CD4-positive, CD25-positive, alpha-beta regulatory T cell (primary cell): Measurements from ENCODE around the gene CORO1C. TPM values are rescaled to one million over a fixed set of nuclear protein-coding genes. Genes with fewer than 3 reads are reported as not detected.
"Not testable (repeated sequence)": the region's sequence is repeated elsewhere in the genome, so short reads cannot be mapped to it uniquely, and the experiment has no call there.

Source experiments
- ATAC-seq, 2 donors: fragments of 150-1000 bp; cut with Tn5 transposase; one replicate each; pipeline ENCODE4 v1.10.0; 2021; ENCODE audit warnings: low read depth in 2 of 2, moderate number of reproducible peaks in 2 of 2, moderate library complexity in 1 of 2
- DNase-seq, 3 donors: peaks; one replicate each; pipeline versions ENCODE4 v3.0.0 to v3.0.0-alpha.2; 2012 to 2022; ENCODE audit warnings: mixed read lengths in 1 of 3
- H3K27ac ChIP-seq: one replicate; pipeline ENCODE4 v1.7.0; 2013; ENCODE audit warnings: mild to moderate bottlenecking, low read length; ENCODE audit not compliant: insufficient read depth, poor library complexity, severe bottlenecking
- H3K27me3 ChIP-seq: one replicate; pipeline ENCODE4 v1.7.0; 2013; ENCODE audit warnings: low read length; ENCODE audit not compliant: control insufficient read depth, insufficient read depth
- H3K36me3 ChIP-seq: one replicate; pipeline ENCODE4 v1.7.0; 2013; ENCODE audit warnings: mild to moderate bottlenecking, low read length, moderate library complexity; ENCODE audit not compliant: control insufficient read depth, insufficient read depth
- H3K4me1 ChIP-seq: 2 replicates; pipeline ENCODE4 v1.7.0; 2013; ENCODE audit warnings: mild to moderate bottlenecking, low read length; ENCODE audit not compliant: insufficient read depth, control insufficient read depth, poor library complexity, severe bottlenecking
- H3K4me3 ChIP-seq: one replicate; pipeline ENCODE4 v1.7.0; 2013; ENCODE audit warnings: low read depth, mild to moderate bottlenecking, low read length, moderate library complexity
- H3K9me3 ChIP-seq, 2 experiments: 1 replicate in 1 of 2; 2 replicates in 1 of 2; pipeline ENCODE4 v1.7.0; 2013; ENCODE audit warnings: low read length in 2 of 2, mild to moderate bottlenecking in 1 of 2, moderate library complexity in 1 of 2; ENCODE audit not compliant: control insufficient read depth in 2 of 2
- H3K27ac Mint-ChIP-seq, 3 donors: one replicate each; pipeline ENCODE4 v1.8.0; 2020 to 2022; ENCODE audit warnings: mild to moderate bottlenecking in 3 of 3, mixed read lengths in 3 of 3, moderate library complexity in 2 of 3
- H3K27me3 Mint-ChIP-seq: one replicate; pipeline ENCODE4 v1.8.0; 2022; ENCODE audit warnings: mild to moderate bottlenecking, mixed read lengths
- H3K36me3 Mint-ChIP-seq: one replicate; pipeline ENCODE4 v1.8.0; 2020; ENCODE audit warnings: mixed read lengths
- H3K4me1 Mint-ChIP-seq, 4 donors: one replicate each; pipeline ENCODE4 v1.8.0; 2020 to 2022; ENCODE audit warnings: mixed read lengths in 4 of 4, mild to moderate bottlenecking in 1 of 4
- H3K4me3 Mint-ChIP-seq, 4 donors: one replicate each; pipeline ENCODE4 v1.8.0; 2020 to 2022; ENCODE audit warnings: mild to moderate bottlenecking in 4 of 4, mixed read lengths in 4 of 4, moderate library complexity in 3 of 4
- H3K9me3 Mint-ChIP-seq, 7 donors: one replicate each; pipeline ENCODE4 v1.8.0; 2020 to 2022; ENCODE audit warnings: mixed read lengths in 7 of 7, mild to moderate bottlenecking in 3 of 7, moderate library complexity in 2 of 7
- polyA plus RNA-seq, 4 donors: library from polyadenylated mRNA; unstranded; fragments of 300-500 nt; fragmentation: Illumina TruSeq; gene quantifications; one replicate each; pipeline ENCODE4 v1.2.3, GENCODE V29; 2021
- total RNA-seq: library from RNA; stranded (reverse); gene quantifications from one replicate; pipeline ENCODE4 v1.2.3, GENCODE V29; 2022

The CORO1C gene
- total and polyA plus RNA-seq, 5 donors from 2014 or later = 9.4 to 22.8 (median 21.2) TPM

GRCh38 chr12:108664338-108665258 lies 66.7 kb downstream of the CORO1C start:
- Mint-ChIP-seq H3K4me1 (peaks cover 6 to 18% (median 13%) of the 10 kb centered on the region in 4 donors), H3K36me3 (no peaks in the 10 kb centered on the region), H3K9me3 (no peaks in the 10 kb centered on the region), H3K27ac (peak overlapping the region; percentile 68 to 94 (median 78)), H3K4me3 (no peak overlapping the region), H3K27me3 (no peaks in the 10 kb centered on the region)
- DNase-seq (peak; percentile 67 to 94 (median 83)), ATAC-seq (peak; percentile 99)
- Histone ChIP-seq H3K9me3 (no peaks in the 10 kb centered on the region), H3K4me3 (peak overlapping the region; percentile 2), H3K27me3 (no peaks in the 10 kb centered on the region), H3K27ac (peak overlapping the region; percentile 58), H3K4me1 (peaks cover 11% of the 10 kb centered on the region), H3K36me3 (no peaks in the 10 kb centered on the region)

GRCh38 chr12:108663324-108664015 lies 67.8 kb downstream of the CORO1C start:
- Mint-ChIP-seq H3K4me3 (no peak overlapping the region), H3K4me1 (peaks cover 6 to 18% (median 13%) of the 10 kb centered on the region in 4 donors), H3K36me3 (no peaks in the 10 kb centered on the region), H3K9me3 (no peaks in the 10 kb centered on the region), H3K27ac (peak overlapping the region; percentile 19 to 79 (median 78)), H3K27me3 (no peaks in the 10 kb centered on the region)
- no peaks in the 10 kb centered on the region for H3K9me3 ChIP-seq
- H3K27me3 ChIP-seq = no peaks in the 10 kb centered on the region
- H3K4me1 ChIP-seq = peaks cover 11% of the 10 kb centered on the region
- no peak overlapping the region for H3K27ac ChIP-seq
- no peak overlapping the region for H3K4me3 ChIP-seq
- ATAC-seq (no peak), DNase-seq (no peak)
- H3K36me3 ChIP-seq = no peaks in the 10 kb centered on the region

GRCh38 chr12:108658115-108658514 lies 73.2 kb downstream of the CORO1C start:
- H3K27ac ChIP-seq, H3K9me3 Mint-ChIP-seq, ATAC-seq, H3K27me3 Mint-ChIP-seq, DNase-seq, H3K9me3 ChIP-seq, H3K4me3 Mint-ChIP-seq, H3K27me3 ChIP-seq, H3K36me3 ChIP-seq, H3K4me3 ChIP-seq, H3K36me3 Mint-ChIP-seq, H3K4me1 Mint-ChIP-seq, H3K4me1 ChIP-seq: not testable (repeated sequence)
- peak overlapping the region in 1 of 3 donors; percentile 45 for H3K27ac Mint-ChIP-seq

- ATAC-seq (no peak), DNase-seq (no peak)
- Mint-ChIP-seq H3K4me1 (peaks cover 0 to 9% (median 0%) of the 10 kb centered on the region in 4 donors), H3K36me3 (peaks cover 7% of the 10 kb centered on the region), H3K27me3 (no peaks in the 10 kb centered on the region), H3K27ac (peak overlapping the region in 1 of 3 donors; percentile 45), H3K9me3 (no peaks in the 10 kb centered on the region), H3K4me3 (no peak overlapping the region)
- no peaks in the 10 kb centered on the region for H3K9me3 ChIP-seq
- no peaks in the 10 kb centered on the region for H3K4me1 ChIP-seq
- H3K36me3 ChIP-seq = no peaks in the 10 kb centered on the region
- H3K27ac ChIP-seq = no peak overlapping the region
- H3K27me3 ChIP-seq = no peaks in the 10 kb centered on the region
- no peak overlapping the region for H3K4me3 ChIP-seq
Observed at GRCh38 chr12:108657130-108657745, 74.1 kb downstream of the CORO1C start.

- not testable (repeated sequence) for DNase-seq, H3K36me3 Mint-ChIP-seq, H3K4me1 ChIP-seq, H3K36me3 ChIP-seq, H3K4me3 Mint-ChIP-seq, H3K27me3 ChIP-seq, H3K4me3 ChIP-seq, ATAC-seq, H3K4me1 Mint-ChIP-seq, H3K27ac Mint-ChIP-seq, H3K9me3 Mint-ChIP-seq, H3K27ac ChIP-seq, H3K27me3 Mint-ChIP-seq, H3K9me3 ChIP-seq
Observed at GRCh38 chr12:108656247-108656646, 75.1 kb downstream of the CORO1C start.

- not testable (repeated sequence) for ATAC-seq, H3K4me3 Mint-ChIP-seq, H3K9me3 Mint-ChIP-seq, DNase-seq, H3K27ac Mint-ChIP-seq, H3K27ac ChIP-seq, H3K36me3 ChIP-seq, H3K4me1 ChIP-seq, H3K4me3 ChIP-seq, H3K4me1 Mint-ChIP-seq, H3K36me3 Mint-ChIP-seq, H3K27me3 ChIP-seq, H3K27me3 Mint-ChIP-seq, H3K9me3 ChIP-seq
Observed at GRCh38 chr12:108655812-108656175, 75.5 kb downstream of the CORO1C start.

- H3K27me3 ChIP-seq, DNase-seq, H3K36me3 Mint-ChIP-seq, H3K4me1 Mint-ChIP-seq, H3K27ac Mint-ChIP-seq, H3K4me1 ChIP-seq, H3K36me3 ChIP-seq, H3K4me3 Mint-ChIP-seq, ATAC-seq, H3K4me3 ChIP-seq, H3K9me3 ChIP-seq, H3K27me3 Mint-ChIP-seq, H3K27ac ChIP-seq, H3K9me3 Mint-ChIP-seq: not testable (repeated sequence)
Observed at GRCh38 chr12:108654622-108655021, 76.7 kb downstream of the CORO1C start.
